ENCODE results near the gene PDLIM4. TPM values are rescaled to one million over a fixed set of nuclear protein-coding genes. Genes with fewer than 3 reads are reported as not detected.

Gene PDLIM4
- total and polyA plus RNA-seq, 11 donors: 2.4 to 16.9 (median 8.1) TPM

GRCh38 chr5:132214491-132214890 lies 43.0 kb upstream of the PDLIM4 start:
- no peak for DNase-seq
- H3K4me1 ChIP-seq: peaks cover 0 to 89% (median 48%) of the 10 kb centered on the region in 12 donors
- no peak overlapping the region for H3K4me3 ChIP-seq
- H3K27ac ChIP-seq: peak overlapping the region; percentile 62 to 98 (median 86)
- TF ChIP-seq POLR2A (IDR thresholded peaks at IDR 0.05) (no peak), CTCF (IDR thresholded peaks at IDR 0.05) (no peak)
- H3K9me3 ChIP-seq: no peaks in the 10 kb centered on the region
- intact Hi-C loops (cut with DNase I): no loop called here
- no peaks in the 10 kb centered on the region for H3K27me3 ChIP-seq
- WGBS, 4 donors: 95 to 100% (median 96%) methylated on average over 2 to 4 of the region's 4 CpGs
- peaks cover 0 to 73% (median 51%) of the 10 kb centered on the region in 9 donors for H3K36me3 ChIP-seq
- ATAC-seq: no peak

- H3K27ac ChIP-seq: peak overlapping the region; percentile 62 to 98 (median 86)
- TF ChIP-seq CTCF (IDR thresholded peaks at IDR 0.05) (no peak), POLR2A (IDR thresholded peaks at IDR 0.05) (peak in 1 of 2 donors; percentile 19)
- peaks cover 0 to 65% (median 44%) of the 10 kb centered on the region in 9 donors for H3K36me3 ChIP-seq
- intact Hi-C loops (cut with DNase I): no loop called here
- peaks cover 0 to 92% (median 53%) of the 10 kb centered on the region in 12 donors for H3K4me1 ChIP-seq
- H3K9me3 ChIP-seq: no peaks in the 10 kb centered on the region
- DNase-seq (peak; percentile 92 to 98 (median 94)), ATAC-seq (peak; percentile 91 to 96 (median 94))
- 13 to 30% (median 17%) methylated on average over 5 of the region's 5 CpGs for WGBS, 4 donors
- no peak overlapping the region for H3K4me3 ChIP-seq
- H3K27me3 ChIP-seq: no peaks in the 10 kb centered on the region
Observed at GRCh38 chr5:132215329-132215728, 42.2 kb upstream of the PDLIM4 start.

- WGBS, 4 donors: 49 to 62% (median 58%) methylated on average over 4 of the region's 4 CpGs
- no peaks in the 10 kb centered on the region for H3K27me3 ChIP-seq
- peak overlapping the region in 9 of 12 donors; percentile 13 to 96 (median 55) for H3K27ac ChIP-seq
- TF ChIP-seq POLR2A (IDR thresholded peaks at IDR 0.05) (no peak), CTCF (IDR thresholded peaks at IDR 0.05) (no peak)
- intact Hi-C loops (cut with DNase I): no loop called here
- peaks cover 2 to 92% (median 62%) of the 10 kb centered on the region in 12 donors for H3K4me1 ChIP-seq
- ATAC-seq (no peak), DNase-seq (no peak)
- H3K9me3 ChIP-seq: no peaks in the 10 kb centered on the region
- H3K4me3 ChIP-seq: no peak overlapping the region
- peaks cover 0 to 35% (median 19%) of the 10 kb centered on the region in 9 donors for H3K36me3 ChIP-seq
Observed at GRCh38 chr5:132218321-132218720, 39.2 kb upstream of the PDLIM4 start.

DNA sequence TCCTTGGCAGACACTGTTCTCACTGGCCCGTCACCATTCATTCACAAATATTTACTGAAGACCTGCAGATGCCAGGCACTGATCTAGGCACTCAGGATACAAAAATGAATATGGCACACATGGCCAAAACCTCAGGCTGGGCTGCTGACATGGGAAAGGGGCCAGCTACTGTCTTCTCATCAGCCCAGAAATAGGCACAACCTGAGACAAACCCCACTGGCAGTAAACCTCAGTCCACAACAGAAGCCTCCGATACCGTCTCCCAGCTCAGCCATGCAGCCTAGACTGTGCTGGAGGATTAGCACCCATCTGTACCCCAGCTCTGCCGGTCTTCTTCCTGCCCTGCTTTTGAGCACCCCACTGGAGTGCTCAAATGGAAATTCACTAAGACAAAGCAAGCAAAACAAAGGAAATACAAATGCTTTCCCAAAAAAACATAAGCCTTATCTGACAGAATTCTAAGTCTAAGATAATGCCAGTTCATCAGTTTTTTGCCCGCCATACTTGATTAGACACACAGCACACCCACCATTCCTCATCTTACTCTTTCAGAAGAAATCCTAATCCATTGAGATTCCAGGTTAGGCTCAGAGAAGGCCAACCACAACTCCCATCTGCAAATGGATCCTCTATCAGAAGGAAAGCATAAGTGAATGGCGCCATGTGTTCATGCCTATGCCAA lies 38.1 kb upstream of the PDLIM4 start:
- Histone ChIP-seq H3K36me3 (peaks cover 0 to 24% (median 12%) of the 10 kb centered on the region in 9 donors), H3K9me3 (no peaks in the 10 kb centered on the region), H3K27me3 (no peaks in the 10 kb centered on the region), H3K27ac (peak overlapping the region in 10 of 12 donors; percentile 5 to 96 (median 51)), H3K4me3 (no peak overlapping the region), H3K4me1 (peaks cover 2 to 92% (median 66%) of the 10 kb centered on the region in 12 donors)
- DNase-seq: no peak
- no peak for ATAC-seq
- intact Hi-C loops (cut with DNase I): no loop called here
- TF ChIP-seq POLR2A (IDR thresholded peaks at IDR 0.05): no peak
- no peak for TF ChIP-seq CTCF (IDR thresholded peaks at IDR 0.05)
- WGBS, 4 donors: 79 to 95% (median 85%) methylated on average over 6 of the region's 6 CpGs

Data from heart left ventricle (tissue), 16 donors.